Neural cell (in vitro differentiated cells): ENCODE results near the gene MYOD1. TPM values are rescaled to one million over a fixed set of nuclear protein-coding genes. Genes with fewer than 3 reads are reported as not detected.

ENCODE experiments used
- H2AFZ ChIP-seq: fragments of 200-600, 300-800 bp; sonication (generic), shearing (Covaris generic); 2 replicates; pipeline ENCODE4 v1.6.0; 2014; ENCODE audit warnings: low read depth, mild to moderate bottlenecking, antibody characterized with exemption, low read length, moderate library complexity
- H3F3A ChIP-seq: fragments of 200-600 bp; shearing (Covaris generic); 2 replicates; pipeline ENCODE4 v1.6.1; 2016; ENCODE audit warnings: mild to moderate bottlenecking, moderate library complexity, mixed read lengths, antibody characterized with exemption, low read length; ENCODE audit not compliant: insufficient read depth, poor library complexity, severe bottlenecking
- H3K27ac ChIP-seq: fragments of 200-600, 300-800 bp; sonication (generic), shearing (Covaris generic); 2 replicates; pipeline ENCODE4 v1.5.1; 2014; ENCODE audit warnings: mild to moderate bottlenecking, low read length, moderate library complexity
- H3K27me3 ChIP-seq: fragments of 300-800, 200-600 bp; sonication (generic), shearing (Covaris generic); 2 replicates; pipeline ENCODE4 v1.6.0; 2014; ENCODE audit warnings: mild to moderate bottlenecking, low read depth, low read length, moderate library complexity; ENCODE audit not compliant: insufficient read depth
- H3K36me3 ChIP-seq: fragments of 300-800, 200-600 bp; sonication (generic), shearing (Covaris generic); 2 replicates; pipeline ENCODE4 v1.5.1; 2014; ENCODE audit warnings: mild to moderate bottlenecking, antibody characterized with exemption, low read length, moderate library complexity; ENCODE audit not compliant: insufficient read depth
- H3K4me2 ChIP-seq: fragments of 300-800, 200-600 bp; sonication (generic), shearing (Covaris generic); 2 replicates; pipeline ENCODE4 v1.6.0; 2014; ENCODE audit warnings: mild to moderate bottlenecking, low read length
- H3K4me3 ChIP-seq: fragments of 300-800, 200-600 bp; sonication (generic), shearing (Covaris generic); 2 replicates; pipeline ENCODE4 v1.5.1; 2014; ENCODE audit warnings: mild to moderate bottlenecking, low read length, moderate library complexity
- H3K79me2 ChIP-seq: fragments of 200-600 bp; shearing (Covaris generic); replicated peaks from 2 replicates; pipeline ENCODE4 v1.6.0; 2014; ENCODE audit warnings: mild to moderate bottlenecking, low read length, moderate library complexity; ENCODE audit not compliant: insufficient read depth
- H3K9ac ChIP-seq: fragments of 300-800, 200-600 bp; sonication (generic), shearing (Covaris generic); 2 replicates; pipeline ENCODE4 v1.6.1; 2016; ENCODE audit warnings: mild to moderate bottlenecking, low read length, mixed read lengths
- H3K9me2 ChIP-seq: fragments of 200-600 bp; shearing (Covaris generic); 2 replicates; pipeline ENCODE4 v1.6.1; 2016; ENCODE audit warnings: mild to moderate bottlenecking, low read length, mixed read lengths; ENCODE audit not compliant: insufficient read depth
- H3K9me3 ChIP-seq: fragments of 200-600, 300-800 bp; sonication (generic), shearing (Covaris generic); 2 replicates; pipeline ENCODE4 v1.6.1; 2016; ENCODE audit warnings: mild to moderate bottlenecking, mixed run types, low read length, moderate library complexity, mixed read lengths
- H4K20me1 ChIP-seq: fragments of 200-600 bp; shearing (Covaris generic); 2 replicates; pipeline ENCODE4 v1.6.1; 2016; ENCODE audit warnings: mild to moderate bottlenecking, mixed run types; ENCODE audit not compliant: insufficient read depth
- CTCF ChIP-seq: fragments of 450-650 bp; IDR thresholded peaks from 2 replicates; pipeline ENCODE4 v1.5.1; 2014; ENCODE audit warnings: antibody characterized with exemption, mild to moderate bottlenecking, moderate library complexity; ENCODE audit not compliant: poor library complexity, severe bottlenecking
- EP300 ChIP-seq: fragments of 450-650 bp; conservative IDR thresholded peaks from 2 replicates; pipeline ENCODE4 v1.6.1; 2014; ENCODE audit warnings: antibody characterized with exemption, mild to moderate bottlenecking, moderate library complexity; ENCODE audit not compliant: poor library complexity, severe bottlenecking
- MXI1 ChIP-seq: fragments of 450-650 bp; conservative IDR thresholded peaks from 2 replicates; pipeline ENCODE4 v1.6.1; 2014; ENCODE audit warnings: antibody characterized with exemption, mild to moderate bottlenecking; ENCODE audit not compliant: poor library complexity, severe bottlenecking
- RAD21 ChIP-seq: fragments of 450-650 bp; conservative IDR thresholded peaks from 2 replicates; pipeline ENCODE4 v1.6.1; 2014; ENCODE audit warnings: antibody characterized with exemption, mild to moderate bottlenecking, moderate library complexity
- REST ChIP-seq: IDR thresholded peaks from 2 replicates; pipeline ENCODE4 v1.6.1; 2012; ENCODE audit warnings: borderline replicate concordance
- SMC3 ChIP-seq: fragments of 450-650 bp; conservative IDR thresholded peaks from 2 replicates; pipeline ENCODE4 v1.6.1; 2014; ENCODE audit warnings: antibody characterized with exemption, mild to moderate bottlenecking, moderate library complexity; ENCODE audit not compliant: poor library complexity
- TAF1 ChIP-seq: IDR thresholded peaks from 2 replicates; pipeline ENCODE4 v1.6.1; 2012; ENCODE audit warnings: low read depth
- polyA plus RNA-seq: library from polyadenylated mRNA; depleted of rRNA; stranded (reverse); fragments of >200 nt; gene quantifications from 2 replicates; pipeline ENCODE4 v1.2.3, GENCODE V29; 2014

Gene MYOD1
- polyA plus RNA-seq, 1 donor from 2014 or later: not detected

GRCh38 chr11:17686231-17686980 is 33.0 kb upstream of the MYOD1 start:
- no peaks in the 10 kb centered on the region for H3K9me2 ChIP-seq
- H3K79me2 ChIP-seq: no peaks in the 10 kb centered on the region
- no peak overlapping the region for H3K4me3 ChIP-seq
- no peaks in the 10 kb centered on the region for H3K27me3 ChIP-seq
- no peaks in the 10 kb centered on the region for H3K9me3 ChIP-seq
- no peak overlapping the region for H3K9ac ChIP-seq
- no peaks in the 10 kb centered on the region for H3F3A ChIP-seq
- H3K36me3 ChIP-seq: no peaks in the 10 kb centered on the region
- TF ChIP-seq TAF1 (no peak), SMC3 (no peak)
- H3K4me2 ChIP-seq: no peak overlapping the region
- no peak overlapping the region for H2AFZ ChIP-seq
- no peak overlapping the region for H3K27ac ChIP-seq
- H4K20me1 ChIP-seq: no peaks in the 10 kb centered on the region

- no peaks in the 10 kb centered on the region for H3K9me3 ChIP-seq
- no peak for TF ChIP-seq REST
- no peak for TF ChIP-seq MXI1
- no peak for TF ChIP-seq TAF1
- no peak for TF ChIP-seq RAD21
- TF ChIP-seq CTCF: no peak
- no peak for TF ChIP-seq EP300
- no peak for TF ChIP-seq SMC3
- H3K4me3 ChIP-seq: no peak overlapping the region
- no peaks in the 10 kb centered on the region for H3K79me2 ChIP-seq
- no peak overlapping the region for H3K27ac ChIP-seq
- no peak overlapping the region for H2AFZ ChIP-seq
- H3K4me2 ChIP-seq: no peak overlapping the region
- H4K20me1 ChIP-seq: no peaks in the 10 kb centered on the region
- H3K27me3 ChIP-seq: no peaks in the 10 kb centered on the region
- H3K9me2 ChIP-seq: no peaks in the 10 kb centered on the region
- H3K36me3 ChIP-seq: no peaks in the 10 kb centered on the region
- no peaks in the 10 kb centered on the region for H3F3A ChIP-seq
- no peak overlapping the region for H3K9ac ChIP-seq
These were observed 31.3 kb upstream of the MYOD1 start for GRCh38 chr11:17687946-17688670.

GRCh38 chr11:17691550-17691949 is 27.8 kb upstream of the MYOD1 start:
- H3K27me3 ChIP-seq: peaks cover 15% of the 10 kb centered on the region
- TF ChIP-seq REST (no peak), MXI1 (no peak)
- no peaks in the 10 kb centered on the region for H3K9me3 ChIP-seq
- H3K4me2 ChIP-seq: no peak overlapping the region
- H3K9me2 ChIP-seq: no peaks in the 10 kb centered on the region
- no peak overlapping the region for H3K27ac ChIP-seq
- H3K79me2 ChIP-seq: no peaks in the 10 kb centered on the region
- H3K9ac ChIP-seq: no peak overlapping the region
- H4K20me1 ChIP-seq: no peaks in the 10 kb centered on the region
- no peaks in the 10 kb centered on the region for H3K36me3 ChIP-seq
- H2AFZ ChIP-seq: no peak overlapping the region
- no peak overlapping the region for H3K4me3 ChIP-seq
- H3F3A ChIP-seq: no peaks in the 10 kb centered on the region
